ENCODE data around the gene SLC9A9.

The SLC9A9 gene

DNA sequence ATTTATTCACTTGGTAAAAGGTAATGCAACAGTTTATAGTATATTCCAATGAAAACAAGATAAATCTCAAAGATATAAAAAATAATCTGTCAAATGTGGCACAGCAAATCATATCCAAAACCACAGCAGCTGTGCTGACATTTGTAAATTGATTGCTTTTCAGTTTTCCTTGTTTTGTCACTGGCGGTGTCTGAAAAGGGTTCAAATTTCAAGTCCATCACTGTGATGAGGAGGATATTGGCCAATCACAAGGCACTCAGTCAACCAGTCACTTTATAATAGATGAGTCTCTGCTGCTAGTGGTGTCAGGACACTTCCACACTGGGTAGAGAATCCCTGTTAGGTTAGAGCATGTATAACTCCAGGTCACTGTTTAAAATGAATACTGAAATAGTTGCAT is 154.8 kb downstream of the SLC9A9 start:
- H3K4me3 ChIP-seq (ENCODE audit: low read length): no peak overlapping the region
- no peak for TF ChIP-seq CTCF (IDR thresholded peaks at IDR 0.05; ENCODE audit: insufficient read depth, low read depth, low read length, missing control alignments)
- no peak for DNase-seq (ENCODE audit: low read depth)

GRCh38 chr3:143686638-143687197 is 161.6 kb downstream of the SLC9A9 start:
- TF ChIP-seq CTCF (IDR thresholded peaks at IDR 0.05; ENCODE audit: insufficient read depth, low read depth, low read length, missing control alignments): no peak
- no peak overlapping the region for H3K4me3 ChIP-seq (ENCODE audit: low read length)
- DNase-seq (ENCODE audit: low read depth): no peak

DNA sequence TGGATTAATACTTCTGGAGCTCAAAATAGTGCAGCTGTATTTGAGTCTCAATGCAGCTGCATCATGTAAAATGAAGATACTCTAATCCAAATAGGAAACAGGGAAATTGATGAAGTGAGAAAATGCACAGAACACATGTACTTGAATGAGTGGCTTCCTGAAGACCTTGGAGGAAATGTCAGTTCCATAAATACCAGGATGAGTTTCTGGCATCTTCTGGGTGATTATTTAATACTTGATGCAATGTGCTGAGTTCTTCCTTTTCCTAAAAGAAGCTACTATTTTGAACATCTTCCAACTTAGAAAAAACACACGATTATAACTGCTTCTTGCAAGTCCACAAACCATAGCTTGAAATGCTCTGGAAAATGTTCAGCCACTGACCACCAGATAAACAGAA is 162.8 kb downstream of the SLC9A9 start:
- no peak for DNase-seq (ENCODE audit: low read depth)
- no peak for TF ChIP-seq CTCF (IDR thresholded peaks at IDR 0.05; ENCODE audit: insufficient read depth, low read depth, low read length, missing control alignments)
- H3K4me3 ChIP-seq (ENCODE audit: low read length): no peak overlapping the region

- no peak for TF ChIP-seq CTCF (IDR thresholded peaks at IDR 0.05; ENCODE audit: insufficient read depth, low read depth, low read length, missing control alignments)
- DNase-seq (ENCODE audit: low read depth): no peak
- no peak overlapping the region for H3K4me3 ChIP-seq (ENCODE audit: low read length)
These were observed 170.8 kb downstream of the SLC9A9 start for GRCh38 chr3:143677430-143677829.

DNA sequence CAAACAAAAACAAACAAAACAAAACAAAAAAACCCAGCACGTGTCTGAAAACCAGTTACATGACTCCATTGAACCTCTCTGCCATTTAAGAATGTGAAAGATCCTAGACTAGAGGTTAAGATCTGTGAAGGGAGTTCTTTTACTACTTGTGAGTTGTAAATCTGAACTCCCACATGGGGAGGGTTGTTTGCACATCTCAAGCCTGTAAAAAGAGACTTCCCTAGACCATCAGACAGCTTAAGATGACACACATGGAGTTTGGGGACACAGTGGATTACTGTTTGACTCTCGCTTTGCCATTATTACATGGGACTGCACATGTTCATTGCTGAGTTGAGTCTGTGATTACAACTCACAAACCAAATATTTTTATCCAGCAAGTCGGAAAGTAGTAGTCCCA is 171.5 kb downstream of the SLC9A9 start:
- DNase-seq (ENCODE audit: low read depth): no peak
- TF ChIP-seq CTCF (IDR thresholded peaks at IDR 0.05; ENCODE audit: insufficient read depth, low read depth, low read length, missing control alignments): no peak
- no peak overlapping the region for H3K4me3 ChIP-seq (ENCODE audit: low read length)

DNA sequence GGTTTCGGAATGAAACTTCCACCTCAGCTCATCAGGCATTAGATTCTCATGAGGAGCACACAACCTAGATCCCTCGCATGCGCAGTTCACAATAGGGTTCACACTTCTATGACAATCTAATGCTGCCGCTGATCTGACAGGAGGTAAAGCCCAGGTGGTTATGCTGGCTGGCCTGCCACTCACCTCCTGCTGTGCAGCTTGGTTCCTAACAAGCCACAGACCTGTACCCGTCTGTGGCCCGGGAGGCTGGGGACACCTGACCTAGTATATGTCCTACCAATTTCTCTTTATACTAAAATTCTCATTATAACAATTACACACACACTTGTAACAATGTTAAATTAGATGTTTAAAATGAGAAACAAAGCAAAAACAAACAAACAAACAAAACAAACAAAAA is 172.2 kb downstream of the SLC9A9 start:
- H3K4me3 ChIP-seq (ENCODE audit: low read length): no peak overlapping the region
- no peak for TF ChIP-seq CTCF (IDR thresholded peaks at IDR 0.05; ENCODE audit: insufficient read depth, low read depth, low read length, missing control alignments)
- DNase-seq (ENCODE audit: low read depth): no peak

All from epithelial cell of esophagus (primary cell).